K562 (cell line): Measurements from ENCODE around the gene NFATC1. TPM values are rescaled to one million over a fixed set of nuclear protein-coding genes. Genes with fewer than 3 reads are reported as not detected.
A peak's percentile ranks its signal among the peaks of the same experiment; 100 is the strongest.

ENCODE experiments used
- ASH1L ChIP-seq: fragments of 450-650 bp; IDR thresholded peaks from 2 replicates; pipeline ENCODE4 v1.6.1; 2018; ENCODE audit warnings: borderline replicate concordance, mild to moderate bottlenecking, low read depth; ENCODE audit not compliant: partially characterized antibody
- FOXK1 ChIP-seq: sonication (generic); formaldehyde crosslinking; IDR thresholded peaks from 2 replicates; pipeline ENCODE4 v1.8.0; 2022; ENCODE audit warnings: missing genetic modification reagents, mild to moderate bottlenecking, borderline replicate concordance
- HNRNPL ChIP-seq: fragments of 200-400 bp; formaldehyde crosslinking; IDR thresholded peaks from 2 replicates; pipeline ENCODE4 v1.6.1; 2017; ENCODE audit warnings: low read depth, mild to moderate bottlenecking, low read length
- MAFG ChIP-seq: fragments of 450-650 bp; conservative IDR thresholded peaks from 2 replicates; pipeline ENCODE4 v1.6.1; 2016; ENCODE audit warnings: missing genetic modification characterization, missing compliant biosample characterization
- MCM2 ChIP-seq: fragments of 450-650 bp; IDR thresholded peaks from 2 replicates; pipeline ENCODE4 v1.6.1; 2017; ENCODE audit warnings: low read depth, mild to moderate bottlenecking
- NRF1 ChIP-seq, 2 experiments: fragments of 450-650 bp; IDR thresholded peaks in 1 of 2; conservative IDR thresholded peaks in 1 of 2; 2 replicates each; pipeline ENCODE4 v1.6.1; 2014; ENCODE audit warnings: mild to moderate bottlenecking in 2 of 2
- POLR2AphosphoS2 ChIP-seq: IDR thresholded peaks from 2 replicates; pipeline ENCODE4 v1.6.1; 2012; ENCODE audit warnings: low read length, improper control_type of control experiment
- PRPF4 ChIP-seq: fragments of 200-400 bp; formaldehyde crosslinking; IDR thresholded peaks from one replicate; pipeline ENCODE4 v1.6.1; 2017; ENCODE audit warnings: low read length, low read depth, mild to moderate bottlenecking; ENCODE audit not compliant: insufficient read depth, poor library complexity, severe bottlenecking
- SMARCB1 ChIP-seq: IDR thresholded peaks from 2 replicates; pipeline ENCODE4 v1.6.1; 2011; ENCODE audit warnings: improper control_type of control experiment, low read depth; ENCODE audit not compliant: insufficient read length
- SOX6 ChIP-seq: fragments of 450-650 bp; IDR thresholded peaks from 2 replicates; pipeline ENCODE4 v1.6.1; 2014; ENCODE audit warnings: mild to moderate bottlenecking
- TAL1 ChIP-seq: fragments of 450-650 bp; IDR thresholded peaks from 2 replicates; pipeline ENCODE4 v1.6.1; 2016; ENCODE audit warnings: mild to moderate bottlenecking
- THAP12 ChIP-seq: fragments of 250-450 bp; sonication (Bioruptor Pico); IDR thresholded peaks from 2 replicates; pipeline ENCODE4 v1.9.0; 2021; ENCODE audit warnings: mild to moderate bottlenecking, inconsistent platforms
- ZNF121 ChIP-seq: sonication (generic); formaldehyde crosslinking; conservative IDR thresholded peaks from 2 replicates; pipeline ENCODE4 v1.8.0; 2022; ENCODE audit warnings: missing genetic modification reagents
- ZNF134 ChIP-seq: fragments of 250-450 bp; sonication (Bioruptor Pico); conservative IDR thresholded peaks from 2 replicates; pipeline ENCODE4 v1.4.0; 2020
- ZNF449 ChIP-seq: fragments of 250-450 bp; sonication (Bioruptor Pico); IDR thresholded peaks from 2 replicates; pipeline ENCODE4 v1.8.0; 2022; ENCODE audit warnings: moderate library complexity, mild to moderate bottlenecking, inconsistent platforms
- ZNF583 ChIP-seq: fragments of 250-450 bp; sonication (Bioruptor Pico); IDR thresholded peaks from 2 replicates; pipeline ENCODE4 v1.4.0; 2020
- ZNF766 ChIP-seq: fragments of 200-800 bp; sonication (Bioruptor generic); conservative IDR thresholded peaks from 2 replicates; pipeline ENCODE4 v1.6.1; 2016; ENCODE audit warnings: missing genetic modification characterization, missing compliant biosample characterization
- polyA plus RNA-seq, 8 experiments: library from polyadenylated mRNA; depleted of rRNA in 4 of 8; stranded (reverse) in 5 of 8; unstranded in 3 of 8; fragments of >200 nt; fragmentation: Nextera tagmentation in 2 of 8; fragmentation: Illumina TruSeq in 1 of 8; extraction: Ambion mirVana in 2 of 8; extraction: Trizol in 1 of 8; gene quantifications; 2 replicates each; pipeline versions ENCODE4 v1.2.1 to v1.2.3, GENCODE V29; 2011 to 2014; ENCODE audit warnings: inconsistent platforms in 1 of 8, missing spikeins in 1 of 8
- total RNA-seq, 7 experiments: library from RNA; depleted of rRNA in 6 of 7; stranded (reverse); fragments of >200 nt in 6 of 7; fragmentation: Illumina TruSeq in 2 of 7; extraction: Trizol in 2 of 7; gene quantifications; 2 replicates each; pipeline versions ENCODE4 v1.2.1 to v1.2.3, GENCODE V29; 2011 to 2021; ENCODE audit warnings: low replicate concordance in 1 of 7
- TF ChIP-seq, protein P1 (sequence below): fragments of 250-450 bp; sonication (Bioruptor Pico); IDR thresholded peaks from 2 replicates; pipeline ENCODE4 v1.8.0; 2022; ENCODE audit warnings: inconsistent platforms, mild to moderate bottlenecking, moderate library complexity, borderline replicate concordance
- TF ChIP-seq, protein P2 (sequence below): fragments of 250-450 bp; sonication (Bioruptor Pico); IDR thresholded peaks from 2 replicates; pipeline ENCODE4 v1.4.0; 2020; ENCODE audit warnings: mild to moderate bottlenecking, moderate library complexity
- TF ChIP-seq, protein P3 (sequence below): fragments of 450-650 bp; IDR thresholded peaks from 2 replicates; pipeline ENCODE4 v1.6.1; 2016; ENCODE audit warnings: mild to moderate bottlenecking

Gene NFATC1
- total and polyA plus RNA-seq, 9 of the 15 experiments (the other 6 are each of a cell fraction or from before 2014, with no cell fraction given) = 1.1 to 16.4 (median 2.5) TPM

- TF ChIP-seq, protein P1, sequence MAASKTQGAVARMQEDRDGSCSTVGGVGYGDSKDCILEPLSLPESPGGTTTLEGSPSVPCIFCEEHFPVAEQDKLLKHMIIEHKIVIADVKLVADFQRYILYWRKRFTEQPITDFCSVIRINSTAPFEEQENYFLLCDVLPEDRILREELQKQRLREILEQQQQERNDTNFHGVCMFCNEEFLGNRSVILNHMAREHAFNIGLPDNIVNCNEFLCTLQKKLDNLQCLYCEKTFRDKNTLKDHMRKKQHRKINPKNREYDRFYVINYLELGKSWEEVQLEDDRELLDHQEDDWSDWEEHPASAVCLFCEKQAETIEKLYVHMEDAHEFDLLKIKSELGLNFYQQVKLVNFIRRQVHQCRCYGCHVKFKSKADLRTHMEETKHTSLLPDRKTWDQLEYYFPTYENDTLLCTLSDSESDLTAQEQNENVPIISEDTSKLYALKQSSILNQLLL (CRISPR knock-in tag) = no peak
- TF ChIP-seq MCM2 = no peak
- no peak for TF ChIP-seq POLR2AphosphoS2
- no peak for TF ChIP-seq ZNF766
- TF ChIP-seq SOX6 = no peak; the same call in 1 of the 2 replicates
- TF ChIP-seq TAL1 = peak; percentile 20; the same call in 1 of the 2 replicates
- no peak for TF ChIP-seq HNRNPL
- no peak for TF ChIP-seq ZNF449 (CRISPR knock-in tag)
- no peak for TF ChIP-seq NRF1 (conservative IDR thresholded peaks at IDR 0.05 in 1 of 2, IDR thresholded peaks at IDR 0.05 in 1 of 2)
- no peak for TF ChIP-seq ZNF583 (CRISPR knock-in tag)
- no peak for TF ChIP-seq MAFG (tag)
- no peak for TF ChIP-seq ZNF121
- no peak for TF ChIP-seq ASH1L
- TF ChIP-seq THAP12 (CRISPR knock-in tag) = no peak
- TF ChIP-seq SMARCB1 = no peak
- no peak for TF ChIP-seq FOXK1 (CRISPR knock-in tag)
- TF ChIP-seq, protein P2, sequence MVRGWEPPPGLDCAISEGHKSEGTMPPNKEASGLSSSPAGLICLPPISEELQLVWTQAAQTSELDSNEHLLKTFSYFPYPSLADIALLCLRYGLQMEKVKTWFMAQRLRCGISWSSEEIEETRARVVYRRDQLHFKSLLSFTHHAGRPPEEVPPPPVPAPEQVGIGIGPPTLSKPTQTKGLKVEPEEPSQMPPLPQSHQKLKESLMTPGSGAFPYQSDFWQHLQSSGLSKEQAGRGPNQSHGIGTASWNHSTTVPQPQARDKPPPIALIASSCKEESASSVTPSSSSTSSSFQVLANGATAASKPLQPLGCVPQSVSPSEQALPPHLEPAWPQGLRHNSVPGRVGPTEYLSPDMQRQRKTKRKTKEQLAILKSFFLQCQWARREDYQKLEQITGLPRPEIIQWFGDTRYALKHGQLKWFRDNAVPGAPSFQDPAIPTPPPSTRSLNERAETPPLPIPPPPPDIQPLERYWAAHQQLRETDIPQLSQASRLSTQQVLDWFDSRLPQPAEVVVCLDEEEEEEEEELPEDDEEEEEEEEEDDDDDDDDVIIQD (CRISPR knock-in tag) = no peak
- no peak for TF ChIP-seq PRPF4
- no peak for TF ChIP-seq ZNF134 (CRISPR knock-in tag)
- TF ChIP-seq, protein P3, sequence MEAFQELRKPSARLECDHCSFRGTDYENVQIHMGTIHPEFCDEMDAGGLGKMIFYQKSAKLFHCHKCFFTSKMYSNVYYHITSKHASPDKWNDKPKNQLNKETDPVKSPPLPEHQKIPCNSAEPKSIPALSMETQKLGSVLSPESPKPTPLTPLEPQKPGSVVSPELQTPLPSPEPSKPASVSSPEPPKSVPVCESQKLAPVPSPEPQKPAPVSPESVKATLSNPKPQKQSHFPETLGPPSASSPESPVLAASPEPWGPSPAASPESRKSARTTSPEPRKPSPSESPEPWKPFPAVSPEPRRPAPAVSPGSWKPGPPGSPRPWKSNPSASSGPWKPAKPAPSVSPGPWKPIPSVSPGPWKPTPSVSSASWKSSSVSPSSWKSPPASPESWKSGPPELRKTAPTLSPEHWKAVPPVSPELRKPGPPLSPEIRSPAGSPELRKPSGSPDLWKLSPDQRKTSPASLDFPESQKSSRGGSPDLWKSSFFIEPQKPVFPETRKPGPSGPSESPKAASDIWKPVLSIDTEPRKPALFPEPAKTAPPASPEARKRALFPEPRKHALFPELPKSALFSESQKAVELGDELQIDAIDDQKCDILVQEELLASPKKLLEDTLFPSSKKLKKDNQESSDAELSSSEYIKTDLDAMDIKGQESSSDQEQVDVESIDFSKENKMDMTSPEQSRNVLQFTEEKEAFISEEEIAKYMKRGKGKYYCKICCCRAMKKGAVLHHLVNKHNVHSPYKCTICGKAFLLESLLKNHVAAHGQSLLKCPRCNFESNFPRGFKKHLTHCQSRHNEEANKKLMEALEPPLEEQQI = no peak
These were observed 17.3 kb downstream of the NFATC1 start (continued) for GRCh38 chr18:79413025-79413424.
